Gastrocnemius medialis (tissue), 4 donors: Measurements from ENCODE around the gene FAM217B. TPM values are rescaled to one million over a fixed set of nuclear protein-coding genes. Genes with fewer than 3 reads are reported as not detected.
A peak's percentile ranks its signal among the peaks of the same experiment; 100 is the strongest.

Experiments
- ATAC-seq, 2 donors: fragments of 150-250 bp; one replicate each; pipeline ENCODE4 v1.9.1; 2016
- DNase-seq, 2 donors: peaks; one replicate each; pipeline ENCODE4 v3.0.0-alpha.2; 2019
- H3K27ac ChIP-seq, 4 donors: fragments of 200-600 bp; sonication (generic); 1 replicate in 1 of 4; 2 replicates in 3 of 4; pipeline ENCODE4 v1.5.1; 2016 to 2018; ENCODE audit warnings: mild to moderate bottlenecking in 2 of 4, moderate library complexity in 1 of 4
- H3K27me3 ChIP-seq, 3 donors: fragments of 200-600 bp; sonication (generic) in 2 of 3; 1 replicate in 1 of 3; 2 replicates in 2 of 3; pipeline versions ENCODE4 v1.5.1 to v1.6.0; 2016 to 2019; ENCODE audit warnings: mild to moderate bottlenecking in 1 of 3, moderate library complexity in 1 of 3
- H3K36me3 ChIP-seq, 2 donors: fragments of 200-600 bp; sonication (generic) in 1 of 2; one replicate each; pipeline ENCODE4 v1.5.1; 2017 to 2018
- H3K4me1 ChIP-seq, 2 donors: fragments of 200-600 bp; sonication (generic) in 1 of 2; one replicate each; pipeline ENCODE4 v1.5.1; 2016 to 2017; ENCODE audit warnings: mild to moderate bottlenecking in 2 of 2
- H3K4me3 ChIP-seq, 4 donors: fragments of 200-600 bp; sonication (generic) in 3 of 4; 1 replicate in 1 of 4; 2 replicates in 3 of 4; pipeline ENCODE4 v1.5.1; 2016 to 2019; ENCODE audit warnings: mild to moderate bottlenecking in 2 of 4
- H3K9me3 ChIP-seq, 3 donors: fragments of 200-600 bp; sonication (generic) in 2 of 3; 1 replicate in 1 of 3; 2 replicates in 2 of 3; pipeline ENCODE4 v1.5.1; 2016 to 2019
- POLR2A ChIP-seq, 2 donors: fragments of 450-650 bp; IDR thresholded peaks; one replicate each; pipeline ENCODE4 v1.6.1; 2017; ENCODE audit warnings: antibody characterized with exemption in 2 of 2, mild to moderate bottlenecking in 2 of 2, moderate library complexity in 2 of 2
- in situ Hi-C, 4 donors: fragments of 200-750 bp; cut with MboI; loops; one replicate each; pipeline versions ENCODE4 v1.15.0 to v1.8.0; 2017; ENCODE audit warnings: low sequenced_read_pairs in 4 of 4
- intact Hi-C: fragments of 100-400 bp; cut with DNase I; formaldehyde crosslinking; loops from one replicate; pipeline ENCODE4 v1.15.1; 2023; ENCODE audit warnings: low total_unique reads
- total RNA-seq, 4 donors: library from RNA; depleted of rRNA; stranded (reverse); fragments of >200 nt; gene quantifications; one replicate each; pipeline versions ENCODE4 v1.1.0 to v1.2.3, GENCODE V29; 2016
- TF ChIP-seq, protein P1 (sequence below), 5 experiments: fragments of 450-650 bp in 3 of 5; fragments of 200-600 bp in 2 of 5; sonication (generic) in 2 of 5; IDR thresholded peaks in 4 of 5; conservative IDR thresholded peaks in 1 of 5; 1 replicate in 4 of 5; 2 replicates in 1 of 5; pipeline ENCODE4 v1.5.1; 2016 to 2019; ENCODE audit warnings: antibody characterized with exemption in 5 of 5, mild to moderate bottlenecking in 3 of 5, moderate library complexity in 3 of 5

The FAM217B gene
- total RNA-seq, 4 donors from 2014 or later = 2.8 to 6.9 (median 6.4) TPM

DNA sequence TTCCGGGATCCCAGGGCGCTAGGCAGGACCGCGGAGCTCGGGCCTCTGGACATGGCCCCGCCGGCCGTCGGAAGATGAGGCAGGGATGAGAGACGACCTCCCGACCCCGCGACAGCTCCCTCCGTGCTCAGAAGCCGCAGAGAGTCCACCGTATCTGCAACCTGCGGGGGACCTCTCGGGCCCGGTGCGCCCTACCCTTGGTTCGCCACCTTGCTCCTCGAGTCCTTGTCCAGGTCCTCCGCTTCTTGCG lies 385 bp upstream of the FAM217B start:
- peak overlapping the region; percentile 91 to 99 (median 93) for H3K27ac ChIP-seq
- H3K36me3 ChIP-seq = peaks cover 0 to 25% of the 10 kb centered on the region in 2 donors
- TF ChIP-seq, protein P1, sequence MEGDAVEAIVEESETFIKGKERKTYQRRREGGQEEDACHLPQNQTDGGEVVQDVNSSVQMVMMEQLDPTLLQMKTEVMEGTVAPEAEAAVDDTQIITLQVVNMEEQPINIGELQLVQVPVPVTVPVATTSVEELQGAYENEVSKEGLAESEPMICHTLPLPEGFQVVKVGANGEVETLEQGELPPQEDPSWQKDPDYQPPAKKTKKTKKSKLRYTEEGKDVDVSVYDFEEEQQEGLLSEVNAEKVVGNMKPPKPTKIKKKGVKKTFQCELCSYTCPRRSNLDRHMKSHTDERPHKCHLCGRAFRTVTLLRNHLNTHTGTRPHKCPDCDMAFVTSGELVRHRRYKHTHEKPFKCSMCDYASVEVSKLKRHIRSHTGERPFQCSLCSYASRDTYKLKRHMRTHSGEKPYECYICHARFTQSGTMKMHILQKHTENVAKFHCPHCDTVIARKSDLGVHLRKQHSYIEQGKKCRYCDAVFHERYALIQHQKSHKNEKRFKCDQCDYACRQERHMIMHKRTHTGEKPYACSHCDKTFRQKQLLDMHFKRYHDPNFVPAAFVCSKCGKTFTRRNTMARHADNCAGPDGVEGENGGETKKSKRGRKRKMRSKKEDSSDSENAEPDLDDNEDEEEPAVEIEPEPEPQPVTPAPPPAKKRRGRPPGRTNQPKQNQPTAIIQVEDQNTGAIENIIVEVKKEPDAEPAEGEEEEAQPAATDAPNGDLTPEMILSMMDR (IDR thresholded peaks at IDR 0.05 in 4 of 5, conservative IDR thresholded peaks at IDR 0.05 in 1 of 5) = no peak
- no peak for TF ChIP-seq POLR2A (IDR thresholded peaks at IDR 0.05)
- intact Hi-C loops = loop anchor here (2.0 to 5.0 kb wide), 3 partner anchors 92 to 1048 kb away; no protein-coding TSS in a partner anchor
- peak; percentile 5 to 8 for ATAC-seq
- in situ Hi-C loops = loop anchor here in 1 of 4 donors (10.0 kb wide), 1 partner anchor 115 kb away; no protein-coding TSS in a partner anchor
- H3K9me3 ChIP-seq = no peaks in the 10 kb centered on the region
- H3K4me3 ChIP-seq = peak overlapping the region; percentile 62 to 90 (median 74)
- H3K27me3 ChIP-seq = no peaks in the 10 kb centered on the region
- H3K4me1 ChIP-seq = peaks cover 53 to 59% of the 10 kb centered on the region in 2 donors
- no peak for DNase-seq

- intact Hi-C loops (loop anchor here (2.0 to 5.0 kb wide), 3 partner anchors 91 to 1049 kb away; no protein-coding TSS in a partner anchor), in situ Hi-C loops (loop anchor here in 1 of 4 donors (10.0 kb wide), 1 partner anchor 114 kb away; no protein-coding TSS in a partner anchor)
- DNase-seq (no peak), ATAC-seq (no peak)
- Histone ChIP-seq H3K4me3 (peak overlapping the region; percentile 62 to 90 (median 74)), H3K27me3 (no peaks in the 10 kb centered on the region), H3K4me1 (peaks cover 62 to 70% of the 10 kb centered on the region in 2 donors), H3K36me3 (peaks cover 0 to 26% of the 10 kb centered on the region in 2 donors), H3K27ac (peak overlapping the region; percentile 91 to 99 (median 93)), H3K9me3 (no peaks in the 10 kb centered on the region)
- no peak for TF ChIP-seq POLR2A (IDR thresholded peaks at IDR 0.05)
- TF ChIP-seq, protein P1 (IDR thresholded peaks at IDR 0.05 in 4 of 5, conservative IDR thresholded peaks at IDR 0.05 in 1 of 5) = no peak
These were observed 736 bp downstream of the FAM217B start for GRCh38 chr20:59940956-59941294.

DNA sequence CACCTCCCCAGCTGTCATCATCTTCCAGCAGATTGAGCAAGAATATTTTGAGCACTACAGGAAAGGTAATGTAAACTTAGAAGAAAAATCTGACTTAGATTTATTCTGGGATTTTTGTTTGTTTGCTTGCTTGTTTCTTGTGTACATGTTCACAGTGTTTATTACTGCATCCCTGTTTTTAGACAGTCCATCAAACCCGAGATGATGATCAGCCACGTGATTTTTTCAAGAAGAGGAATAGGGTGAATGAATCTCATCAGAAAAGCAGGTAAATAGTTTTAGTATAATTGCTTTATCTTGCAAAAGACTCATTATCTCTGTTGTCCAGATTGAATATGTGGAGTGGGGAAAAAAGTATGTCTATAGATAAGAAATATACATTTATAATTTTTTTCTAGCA lies 2.1 kb downstream of the FAM217B start:
- intact Hi-C loops = loop anchor here (5.0 kb wide), 2 partner anchors 90 to 1050 kb away; no protein-coding TSS in a partner anchor
- no peaks in the 10 kb centered on the region for H3K9me3 ChIP-seq
- peaks cover 53 to 63% of the 10 kb centered on the region in 2 donors for H3K4me1 ChIP-seq
- peak overlapping the region in 1 of 4 donors; percentile 90 for H3K4me3 ChIP-seq
- in situ Hi-C loops = loop anchor here in 1 of 4 donors (10.0 kb wide), 1 partner anchor 113 kb away; no protein-coding TSS in a partner anchor
- TF ChIP-seq POLR2A (IDR thresholded peaks at IDR 0.05) = no peak
- TF ChIP-seq, protein P1 (IDR thresholded peaks at IDR 0.05 in 4 of 5, conservative IDR thresholded peaks at IDR 0.05 in 1 of 5) = no peak
- H3K36me3 ChIP-seq = peaks cover 0 to 26% of the 10 kb centered on the region in 2 donors
- no peaks in the 10 kb centered on the region for H3K27me3 ChIP-seq
- DNase-seq (no peak), ATAC-seq (no peak)
- H3K27ac ChIP-seq = peak overlapping the region; percentile 91 to 99 (median 93)

GRCh38 chr20:59944726-59945125 lies 4.5 kb downstream of the FAM217B start:
- intact Hi-C loops = loop anchor here (5.0 kb wide), 2 partner anchors 88 to 1052 kb away; no protein-coding TSS in a partner anchor

More at GRCh38 chr20:59944726-59945125, 4.5 kb downstream of the FAM217B start:
- peak overlapping the region in 3 of 4 donors; percentile 11 to 44 (median 35) for H3K27ac ChIP-seq
- H3K4me3 ChIP-seq = no peak overlapping the region
- in situ Hi-C loops = loop anchor here in 1 of 4 donors (10.0 kb wide), 1 partner anchor 110 kb away; no protein-coding TSS in a partner anchor
- no peaks in the 10 kb centered on the region for H3K9me3 ChIP-seq
- TF ChIP-seq POLR2A (IDR thresholded peaks at IDR 0.05) = no peak
- TF ChIP-seq, protein P1 (IDR thresholded peaks at IDR 0.05 in 4 of 5, conservative IDR thresholded peaks at IDR 0.05 in 1 of 5) = no peak
- DNase-seq = no peak
- ATAC-seq = no peak
- peaks cover 37 to 58% of the 10 kb centered on the region in 2 donors for H3K4me1 ChIP-seq
- H3K36me3 ChIP-seq = peaks cover 0 to 26% of the 10 kb centered on the region in 2 donors
- no peaks in the 10 kb centered on the region for H3K27me3 ChIP-seq
